HS-27A (cell line): ENCODE measurements around the gene DOCK4.

Experiments
- DNase-seq: peaks from one replicate; pipeline ENCODE4 v3.0.0-alpha.2; 2012; ENCODE audit warnings: low read depth, missing footprints

The DOCK4 gene

DNA sequence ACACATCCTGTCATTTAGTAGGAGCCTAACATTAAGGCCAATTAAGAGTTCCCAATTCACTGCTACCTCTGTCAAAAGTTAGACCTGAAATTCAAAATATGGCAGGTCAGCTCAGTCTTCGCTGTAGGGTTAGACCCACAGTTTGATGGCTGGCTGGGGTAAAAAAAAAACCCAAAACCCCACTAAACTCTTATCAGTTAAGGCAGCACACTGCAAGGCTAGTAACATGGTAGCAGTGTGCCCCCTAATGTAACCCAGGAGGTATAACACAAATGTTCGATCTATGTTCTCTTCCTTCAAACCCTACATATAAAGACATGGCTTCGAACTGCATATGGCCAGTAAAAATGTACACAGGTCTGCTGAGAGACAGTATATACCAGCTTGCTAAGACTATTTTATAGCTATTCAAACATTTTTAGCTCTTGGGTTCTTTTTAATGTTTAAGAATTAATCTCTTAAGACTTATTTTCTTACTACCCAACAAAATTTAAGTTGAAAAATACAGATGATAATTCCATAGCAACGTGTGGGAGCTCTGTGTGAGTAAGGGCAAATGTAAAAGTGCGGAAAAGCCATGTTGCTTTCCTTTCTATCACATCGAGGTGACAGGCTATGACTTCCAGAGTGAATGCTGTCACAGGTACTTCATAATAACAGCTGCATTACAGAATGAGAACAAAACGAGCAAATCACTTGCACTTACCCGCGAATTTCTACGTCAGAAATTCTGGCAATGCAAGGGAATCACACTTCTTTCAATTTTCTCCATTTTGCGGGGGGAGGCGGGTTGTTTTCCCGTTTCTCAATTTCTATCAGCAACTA, 475.5 kb downstream of the DOCK4 start:
- DNase-seq, result no peak

- DNase-seq, result no peak
Measured at GRCh38 chr7:111730057-111730456, 476.1 kb downstream of the DOCK4 start.

DNA sequence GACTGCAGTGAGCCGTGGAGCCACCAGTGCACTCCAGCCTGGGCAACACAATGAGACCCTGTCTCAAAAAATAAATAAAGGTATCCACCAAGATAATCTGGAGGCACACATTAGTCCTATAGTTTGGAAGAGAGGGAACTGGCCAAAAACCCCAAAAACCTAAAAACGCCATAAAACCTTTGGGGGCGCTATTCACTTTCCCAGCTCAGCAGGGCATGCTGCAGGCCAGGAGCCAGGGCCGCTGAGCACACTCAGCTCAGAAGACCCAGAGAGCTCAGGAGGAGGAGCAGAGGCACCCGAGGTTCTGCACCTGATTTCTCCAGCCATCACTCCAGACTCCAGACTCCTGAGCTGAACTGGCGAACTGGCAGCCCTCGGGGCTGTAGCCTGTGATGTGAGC, 476.7 kb downstream of the DOCK4 start:
- DNase-seq, result no peak

DNA sequence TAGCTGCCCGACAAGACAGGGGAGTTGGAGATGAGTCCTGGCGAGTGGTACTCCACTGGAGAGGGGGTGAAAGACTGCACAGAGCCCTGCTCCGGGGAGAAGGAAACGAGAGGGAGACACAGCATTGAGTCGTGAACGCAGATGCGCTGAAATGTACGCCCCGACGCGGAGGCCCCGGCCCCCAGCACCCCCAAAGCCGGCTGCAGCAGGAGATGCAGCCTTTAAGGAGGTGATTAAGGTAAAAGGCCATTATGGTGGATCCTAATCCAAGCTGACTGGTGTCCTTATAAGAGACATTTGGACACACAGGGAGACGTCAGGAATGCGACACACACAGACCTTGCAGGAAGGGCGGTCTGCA, 477.6 kb downstream of the DOCK4 start:
- DNase-seq, result no peak

- no peak for DNase-seq
Measured at GRCh38 chr7:111727905-111728634, 478.1 kb downstream of the DOCK4 start.

DNA sequence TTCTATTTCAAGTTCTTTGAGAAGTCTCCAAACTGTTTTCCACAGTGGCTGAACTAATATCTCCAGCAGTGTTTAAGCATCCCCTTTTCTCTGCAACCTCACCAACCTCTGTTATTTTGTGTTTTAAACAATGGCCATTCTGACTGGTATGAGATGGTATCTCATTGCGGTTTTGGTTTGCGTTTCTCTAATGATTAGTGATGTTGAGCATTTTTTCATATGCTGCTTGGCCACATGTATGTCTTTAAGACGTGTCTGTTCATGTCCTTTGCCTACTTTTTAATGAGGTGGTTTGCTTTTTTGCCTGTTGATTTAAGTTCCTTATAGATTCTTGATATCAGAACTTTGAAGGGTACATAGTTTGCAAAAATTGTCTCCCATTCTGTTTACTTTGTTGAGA, 487.3 kb downstream of the DOCK4 start:
- no peak for DNase-seq

GRCh38 chr7:111711426-111712065, 494.7 kb downstream of the DOCK4 start:
- DNase-seq, result no peak

GRCh38 chr7:111710839-111711380, 495.3 kb downstream of the DOCK4 start:
- no peak for DNase-seq

DNA sequence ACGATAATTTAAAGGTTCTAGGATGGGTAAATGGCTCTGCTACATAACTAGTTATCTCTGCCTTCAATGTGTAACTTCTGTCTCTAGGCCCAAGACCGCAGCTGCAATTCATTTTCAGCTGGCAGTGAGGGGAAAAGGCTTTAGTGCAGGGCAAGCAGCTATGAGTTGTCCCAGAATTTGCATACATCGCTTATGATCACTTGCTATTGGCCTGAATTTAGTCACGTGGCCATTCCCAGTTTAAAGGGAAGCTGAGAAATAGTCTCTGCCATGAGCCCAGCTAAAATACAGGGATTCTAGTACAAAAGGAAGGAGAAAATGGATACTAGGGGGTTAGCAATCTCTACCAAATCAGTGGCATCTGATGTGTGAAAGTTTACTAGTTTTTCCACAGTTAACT, 498.1 kb downstream of the DOCK4 start:
- DNase-seq, result no peak

- DNase-seq, result no peak
Measured at GRCh38 chr7:111705807-111706206, 500.4 kb downstream of the DOCK4 start.

GRCh38 chr7:111697771-111698170, 508.4 kb downstream of the DOCK4 start:
- DNase-seq, result no peak

DNA sequence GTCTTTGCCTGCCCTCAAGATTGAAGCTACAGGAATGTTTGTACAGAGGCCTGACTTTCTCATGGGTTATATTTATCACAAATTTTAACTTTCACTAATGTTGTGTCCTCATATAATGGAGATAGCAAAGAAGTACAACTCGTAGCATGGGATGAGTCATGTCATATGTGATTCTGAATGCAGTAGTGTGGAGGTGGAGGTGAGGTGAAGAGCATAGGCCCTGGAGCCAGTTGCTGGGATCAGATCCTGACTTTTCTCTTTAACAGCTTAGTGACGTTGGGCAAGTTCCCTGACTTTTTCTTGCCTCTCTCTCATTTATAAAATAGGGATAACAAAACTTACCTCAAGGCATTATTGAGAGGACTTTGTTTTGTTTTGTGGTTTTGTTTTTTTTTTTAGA, 511.8 kb downstream of the DOCK4 start:
- no peak for DNase-seq

DNA sequence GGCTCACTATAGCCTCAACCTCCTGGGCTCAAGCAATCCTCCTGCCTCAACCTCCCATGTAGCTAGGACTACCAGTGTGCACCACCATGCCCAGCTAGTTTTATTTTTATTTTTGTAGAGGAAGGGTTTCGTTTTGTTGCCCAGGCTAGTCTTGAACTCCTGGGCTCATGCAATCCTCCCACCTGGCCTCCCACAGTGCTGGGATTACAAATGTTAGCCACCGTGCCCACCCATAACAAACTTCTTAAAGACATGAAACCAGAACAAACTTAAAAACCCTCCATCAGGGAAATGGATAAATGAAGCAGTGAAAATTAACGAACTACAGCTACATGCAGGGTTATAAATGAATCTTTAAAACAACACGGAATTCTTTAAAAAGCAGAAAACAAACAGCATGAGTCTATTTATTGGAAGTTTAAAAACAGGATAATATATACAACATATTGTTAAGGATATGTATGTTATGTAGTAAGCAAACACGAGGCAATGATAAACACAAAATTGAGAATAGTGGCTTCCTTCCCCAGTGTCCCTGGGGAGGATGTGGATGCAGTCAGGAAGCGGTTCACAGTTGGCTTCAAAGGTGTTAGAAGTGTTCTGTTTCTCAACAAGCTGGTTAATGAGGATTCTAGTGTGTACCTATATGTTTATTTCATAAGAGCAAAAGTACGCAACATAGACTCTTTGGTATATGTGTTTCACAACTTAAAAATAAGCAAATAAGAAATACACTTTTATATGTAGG, 515.7 kb downstream of the DOCK4 start:
- DNase-seq, result no peak

GRCh38 chr7:111685349-111685748, 520.9 kb downstream of the DOCK4 start:
- no peak for DNase-seq

DNA sequence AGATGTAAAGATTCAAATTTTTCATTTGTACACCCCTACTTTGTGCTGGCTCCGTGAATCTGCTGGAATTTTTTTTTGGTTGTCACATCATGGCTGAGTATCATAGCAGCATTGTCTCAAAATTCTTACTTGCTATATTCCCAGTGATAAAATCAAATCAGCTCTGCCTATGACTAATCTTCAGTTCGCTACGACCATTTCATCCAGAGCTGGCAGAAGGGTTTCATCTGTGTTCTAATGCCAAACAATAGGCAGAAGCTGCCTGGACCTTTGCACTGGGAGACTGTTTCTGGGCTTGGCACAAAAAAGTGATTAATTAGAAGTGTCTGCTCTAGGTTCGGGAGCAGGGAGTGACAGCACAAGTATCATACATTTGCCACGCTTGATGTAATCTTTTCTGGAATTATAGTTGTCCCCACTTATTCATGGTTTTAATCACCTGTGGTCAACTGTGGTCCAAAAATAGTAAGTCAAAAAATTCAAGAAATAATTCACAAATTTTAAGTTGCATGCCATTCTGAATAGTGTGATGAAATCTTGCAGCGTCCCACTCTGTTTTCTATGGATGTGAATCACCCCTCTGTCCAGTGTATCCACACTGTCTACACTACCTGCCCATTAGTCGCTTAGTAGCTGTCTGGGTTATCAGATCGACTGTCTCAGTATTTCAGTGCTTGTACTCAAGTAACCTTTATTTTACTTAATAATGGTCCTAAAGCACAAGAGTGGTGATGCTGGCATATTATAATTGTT, 523.4 kb downstream of the DOCK4 start:
- DNase-seq, result no peak

DNA sequence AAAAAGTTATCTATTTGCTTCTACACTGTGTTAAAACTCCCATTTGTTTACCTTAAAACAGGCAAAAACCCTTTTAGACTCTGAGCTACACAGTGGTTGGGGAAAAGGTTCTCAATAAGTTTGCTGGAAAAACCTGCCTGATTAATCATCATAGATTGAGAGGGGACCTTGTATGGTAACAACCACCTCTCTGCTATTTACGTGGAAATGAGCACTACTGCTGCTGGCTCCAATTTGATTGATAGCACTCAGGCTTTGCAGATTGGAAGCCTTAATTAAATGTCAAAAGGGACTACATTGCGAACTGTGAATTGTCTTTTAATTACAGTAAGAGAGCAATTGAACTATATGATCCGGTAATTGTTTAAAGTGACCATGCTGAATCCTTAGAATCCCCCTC, 525.0 kb downstream of the DOCK4 start:
- DNase-seq, result no peak

DNA sequence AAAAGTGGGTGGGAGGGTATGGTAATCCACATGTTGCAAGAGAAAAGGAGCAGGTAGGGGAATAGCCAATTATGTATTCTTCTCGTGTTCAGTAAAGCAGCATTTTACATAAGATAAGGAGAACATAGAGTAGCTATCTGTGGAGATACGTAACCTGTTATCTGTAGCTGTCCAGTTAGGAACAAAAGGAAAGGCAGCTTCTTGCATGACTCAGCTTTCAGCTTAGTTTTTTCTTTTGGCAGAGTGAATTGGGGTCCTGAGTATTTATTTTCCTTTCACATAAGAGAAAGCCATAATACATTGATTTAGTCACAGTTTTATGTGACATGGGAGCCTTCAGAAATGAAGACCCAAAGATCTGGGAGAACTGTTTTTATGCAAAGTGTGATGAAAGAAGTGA, 527.2 kb downstream of the DOCK4 start:
- DNase-seq, result no peak

DNA sequence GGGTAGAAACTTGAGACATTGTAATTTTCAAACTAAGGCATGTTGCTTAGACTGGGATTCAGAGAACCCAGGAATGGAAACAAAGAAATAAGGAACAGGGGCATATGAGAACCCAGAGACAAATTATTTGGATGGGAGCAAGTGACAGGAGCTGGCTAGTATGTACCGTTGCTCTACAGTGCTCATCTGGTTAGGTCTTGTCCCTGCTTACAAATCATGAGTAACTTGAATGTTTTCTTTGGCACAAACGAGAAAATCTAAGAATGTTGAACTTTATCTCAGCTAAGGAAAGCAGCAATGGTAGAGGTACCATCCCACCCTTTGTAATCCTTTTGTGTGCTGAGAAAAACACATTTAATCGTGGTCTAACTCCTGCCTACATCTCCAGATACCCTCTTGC, 527.9 kb downstream of the DOCK4 start:
- DNase-seq, result no peak

DNA sequence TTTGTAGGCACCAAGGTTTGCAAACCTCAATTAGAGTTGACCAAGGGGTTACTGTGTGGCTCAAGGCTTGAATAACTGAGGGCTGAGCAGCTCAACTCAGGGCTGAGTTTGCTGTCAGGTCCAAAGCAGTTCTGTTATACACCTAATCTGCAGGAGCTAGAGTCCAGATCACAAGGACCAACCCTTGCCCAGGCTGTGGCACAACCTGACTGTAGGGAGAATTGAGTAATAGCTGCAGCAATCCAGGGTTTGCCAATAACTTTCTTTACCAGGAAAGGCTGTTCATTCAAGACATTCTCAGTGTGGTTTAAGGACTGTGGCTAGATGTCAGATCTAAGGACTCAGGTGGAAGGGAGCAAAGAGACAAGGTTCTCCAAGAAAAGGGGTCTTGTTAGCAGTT, 528.4 kb downstream of the DOCK4 start:
- no peak for DNase-seq

DNA sequence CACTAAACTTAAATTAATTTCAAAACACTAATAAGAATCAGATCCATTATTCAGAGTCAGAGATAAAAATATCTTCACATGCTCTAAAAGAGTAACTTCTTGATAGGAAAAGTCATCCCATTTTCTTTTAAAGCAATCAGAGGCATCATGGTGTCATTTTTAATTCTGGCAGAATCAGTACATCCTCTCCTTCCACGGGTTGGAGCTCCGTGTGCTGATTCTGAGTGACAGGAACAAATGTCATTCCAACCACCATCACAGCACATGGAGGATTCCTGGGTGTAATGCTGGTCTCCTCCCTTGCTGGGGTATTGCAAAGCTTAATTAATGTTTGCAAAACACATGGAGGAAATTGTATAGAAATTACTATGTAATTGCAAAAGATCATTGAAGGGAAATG, 529.4 kb downstream of the DOCK4 start:
- no peak for DNase-seq
